ENCODE measurements around the gene APP.

DNA sequence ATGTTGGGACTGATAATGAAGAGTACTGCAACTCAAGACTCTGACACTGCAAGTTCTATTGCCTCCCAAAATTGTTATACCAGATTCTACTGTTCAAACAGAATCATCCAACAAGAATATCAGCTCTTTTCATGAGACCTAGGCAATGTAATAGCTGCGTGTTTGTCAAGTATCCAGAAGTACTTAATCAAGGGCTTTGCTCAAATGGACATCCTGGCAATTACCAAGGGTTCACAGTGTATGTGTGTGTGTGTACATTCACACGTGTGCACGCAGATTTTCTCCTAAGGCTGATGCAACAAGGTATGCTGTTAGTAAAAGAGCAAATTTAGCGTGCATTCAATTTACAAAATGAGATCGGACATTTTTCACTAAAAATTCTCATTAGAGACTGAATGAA, 261.2 kb downstream of the APP start:
- TF ChIP-seq, protein P1, sequence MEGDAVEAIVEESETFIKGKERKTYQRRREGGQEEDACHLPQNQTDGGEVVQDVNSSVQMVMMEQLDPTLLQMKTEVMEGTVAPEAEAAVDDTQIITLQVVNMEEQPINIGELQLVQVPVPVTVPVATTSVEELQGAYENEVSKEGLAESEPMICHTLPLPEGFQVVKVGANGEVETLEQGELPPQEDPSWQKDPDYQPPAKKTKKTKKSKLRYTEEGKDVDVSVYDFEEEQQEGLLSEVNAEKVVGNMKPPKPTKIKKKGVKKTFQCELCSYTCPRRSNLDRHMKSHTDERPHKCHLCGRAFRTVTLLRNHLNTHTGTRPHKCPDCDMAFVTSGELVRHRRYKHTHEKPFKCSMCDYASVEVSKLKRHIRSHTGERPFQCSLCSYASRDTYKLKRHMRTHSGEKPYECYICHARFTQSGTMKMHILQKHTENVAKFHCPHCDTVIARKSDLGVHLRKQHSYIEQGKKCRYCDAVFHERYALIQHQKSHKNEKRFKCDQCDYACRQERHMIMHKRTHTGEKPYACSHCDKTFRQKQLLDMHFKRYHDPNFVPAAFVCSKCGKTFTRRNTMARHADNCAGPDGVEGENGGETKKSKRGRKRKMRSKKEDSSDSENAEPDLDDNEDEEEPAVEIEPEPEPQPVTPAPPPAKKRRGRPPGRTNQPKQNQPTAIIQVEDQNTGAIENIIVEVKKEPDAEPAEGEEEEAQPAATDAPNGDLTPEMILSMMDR (conservative IDR thresholded peaks at IDR 0.05): no peak
- no peak for TF ChIP-seq EZH2 (IDR thresholded peaks at IDR 0.05; ENCODE audit: low read depth)

Data from PC-9 (cell line).